Measurements from ENCODE around the gene ENOSF1.
"Not testable (repeated sequence)": the region's sequence is repeated elsewhere in the genome, so short reads cannot be mapped to it uniquely, and the experiment has no call there.

Gene ENOSF1

GRCh38 chr18:712401-713134 is at the start of gene ENOSF1:
Gene ENOSF1, minus strand, starts transcription at chr18:712630. Its CDS starts 43 bp downstream, at chr18:712587.
- peak; percentile 78 for DNase-seq (ENCODE audit: low read depth)

- DNase-seq (ENCODE audit: low read depth): not testable (repeated sequence)
Observed at GRCh38 chr18:759864-760263, 47.4 kb upstream of the ENOSF1 start.

GRCh38 chr18:755506-755905 is 43.1 kb upstream of the ENOSF1 start:
- no peak for DNase-seq (ENCODE audit: low read depth)

GRCh38 chr18:754656-755055 is 42.2 kb upstream of the ENOSF1 start:
- DNase-seq (ENCODE audit: low read depth): no peak

GRCh38 chr18:750456-750855 is 38.0 kb upstream of the ENOSF1 start:
- DNase-seq (ENCODE audit: low read depth): no peak

GRCh38 chr18:744832-745597 is 32.6 kb upstream of the ENOSF1 start:
- DNase-seq (ENCODE audit: low read depth): no peak

- DNase-seq (ENCODE audit: low read depth): no peak
Observed at GRCh38 chr18:741931-742512, 29.6 kb upstream of the ENOSF1 start.

- DNase-seq (ENCODE audit: low read depth): no peak
Observed at GRCh38 chr18:732371-732770, 19.9 kb upstream of the ENOSF1 start.

- DNase-seq (ENCODE audit: low read depth): no peak
Observed at GRCh38 chr18:731185-731584, 18.8 kb upstream of the ENOSF1 start.

GRCh38 chr18:730692-731091 is 18.3 kb upstream of the ENOSF1 start:
- no peak for DNase-seq (ENCODE audit: low read depth)

- DNase-seq (ENCODE audit: low read depth): not testable (repeated sequence)
Observed at GRCh38 chr18:730120-730519, 17.7 kb upstream of the ENOSF1 start.

- DNase-seq (ENCODE audit: low read depth): no peak
Observed at GRCh38 chr18:725646-726045, 13.2 kb upstream of the ENOSF1 start.

- DNase-seq (ENCODE audit: low read depth): no peak
Observed at GRCh38 chr18:723541-724080, 11.2 kb upstream of the ENOSF1 start.

- no peak for DNase-seq (ENCODE audit: low read depth)
Observed at GRCh38 chr18:717003-717402, 4.6 kb upstream of the ENOSF1 start.

GRCh38 chr18:715626-716025 is 3.2 kb upstream of the ENOSF1 start:
- no peak for DNase-seq (ENCODE audit: low read depth)

GRCh38 chr18:713135-713490 is 683 bp upstream of the ENOSF1 start:
- DNase-seq (ENCODE audit: low read depth): no peak

GRCh38 chr18:711657-712400 is 601 bp downstream of the ENOSF1 start:
- peak; percentile 53 for DNase-seq (ENCODE audit: low read depth)

GRCh38 chr18:711310-711656 is 1.1 kb downstream of the ENOSF1 start:
- DNase-seq (ENCODE audit: low read depth): peak; percentile 8

GRCh38 chr18:710418-711300 is 1.8 kb downstream of the ENOSF1 start:
- no peak for DNase-seq (ENCODE audit: low read depth)

GRCh38 chr18:709771-710170 is 2.7 kb downstream of the ENOSF1 start:
- no peak for DNase-seq (ENCODE audit: low read depth)

- DNase-seq (ENCODE audit: low read depth): no peak
Observed at GRCh38 chr18:708096-708495, 4.3 kb downstream of the ENOSF1 start.

Measured in stimulated activated CD8-positive, alpha-beta memory T cell treated with anti-CD3 and anti-CD28 coated beads, Interleukin-4, amount 100 ng/mL, for 24 hours (primary cell).